Upper lobe of left lung (tissue), 6 donors: ENCODE measurements around the gene TBCK. TPM values are rescaled to one million over a fixed set of nuclear protein-coding genes. Genes with fewer than 3 reads are reported as not detected.

Source experiments
- ATAC-seq, 2 donors: fragments of 200-7000 bp; cut with Tn5 transposase; one replicate each; pipeline ENCODE4 v1.9.1; 2022; ENCODE audit warnings: mild to moderate bottlenecking in 2 of 2, moderate library complexity in 2 of 2; ENCODE audit not compliant: low FRiP score in 2 of 2
- DNase-seq, 2 donors: peaks; one replicate each; pipeline ENCODE4 v3.0.0-alpha.2; 2019 to 2020
- H3K27ac ChIP-seq, 4 donors: fragments of 200-600 bp; sonication (generic); one replicate each; pipeline ENCODE4 v1.5.1; 2016 to 2019
- H3K27me3 ChIP-seq, 4 donors: fragments of 200-600 bp; sonication (generic); one replicate each; pipeline ENCODE4 v1.5.1; 2017 to 2019
- H3K36me3 ChIP-seq, 4 donors: fragments of 200-600 bp; sonication (generic); one replicate each; pipeline ENCODE4 v1.5.1; 2016 to 2019
- H3K4me1 ChIP-seq, 4 donors: fragments of 200-600 bp; sonication (generic); one replicate each; pipeline ENCODE4 v1.5.1; 2018 to 2019
- H3K4me3 ChIP-seq, 4 donors: fragments of 200-600 bp; sonication (generic); one replicate each; pipeline ENCODE4 v1.5.1; 2017 to 2019; ENCODE audit warnings: mild to moderate bottlenecking in 2 of 4, moderate library complexity in 1 of 4
- H3K9me3 ChIP-seq, 4 donors: fragments of 200-600 bp; sonication (generic); one replicate each; pipeline ENCODE4 v1.5.1; 2018 to 2019
- EP300 ChIP-seq, 4 donors: sonication (generic); formaldehyde crosslinking; IDR thresholded peaks; one replicate each; pipeline ENCODE4 v1.5.1; 2017; ENCODE audit warnings: antibody characterized with exemption in 4 of 4, control low read depth in 2 of 4
- POLR2A ChIP-seq, 4 donors: fragments of 450-650 bp; IDR thresholded peaks; one replicate each; pipeline ENCODE4 v1.5.1; 2016 to 2017; ENCODE audit warnings: antibody characterized with exemption in 4 of 4, mild to moderate bottlenecking in 2 of 4
- POLR2AphosphoS5 ChIP-seq, 2 donors: sonication (generic); formaldehyde crosslinking; IDR thresholded peaks; one replicate each; pipeline ENCODE4 v1.5.1; 2017; ENCODE audit warnings: antibody characterized with exemption in 2 of 2
- WGBS, 2 donors: methylation state at CpG; one replicate each; pipeline ENCODE4 v1.1.5; 2017 to 2018; 5-methylcytosine and 5-hydroxymethylcytosine counted together
- total RNA-seq, 6 donors: library from RNA; depleted of rRNA in 4 of 6; stranded (reverse); fragments of >200 nt in 4 of 6; gene quantifications; one replicate each; pipeline versions ENCODE4 v1.1.0 to v1.2.1, GENCODE V29; 2016 to 2021
- TF ChIP-seq, protein P1 (sequence below), 6 experiments: fragments of 450-650 bp in 4 of 6; fragments of 200-600 bp in 2 of 6; sonication (generic) in 2 of 6; IDR thresholded peaks; one replicate each; pipeline ENCODE4 v1.5.1; 2016 to 2019; ENCODE audit warnings: antibody characterized with exemption in 6 of 6
- donor health status: DM: no; HTN: no; CAD: no; lungs with moderate emphysema.
- donor health status: DM: no; HTN: yes; CAD: no; lungs with severe emphysema.

Gene TBCK
- total RNA-seq, 6 donors from 2014 or later: 24.8 to 54.5 (median 32.3) TPM

DNA sequence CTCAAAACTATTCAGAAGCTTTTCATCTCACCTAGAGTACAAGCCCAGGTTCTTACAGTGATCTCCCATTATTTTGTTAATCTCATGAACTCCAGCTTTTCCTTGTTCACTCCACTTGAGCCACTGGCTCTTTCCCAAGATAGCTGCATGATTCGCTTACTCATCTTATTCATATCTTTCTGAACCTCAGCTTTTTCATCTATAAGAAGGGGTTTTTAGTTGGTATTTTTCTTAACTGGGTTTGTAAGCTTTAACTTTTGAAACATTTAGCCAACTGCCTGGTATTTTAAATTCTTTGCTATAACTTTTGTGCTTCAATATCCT lies 28.6 kb upstream of the TBCK start:
- TF ChIP-seq, protein P1, sequence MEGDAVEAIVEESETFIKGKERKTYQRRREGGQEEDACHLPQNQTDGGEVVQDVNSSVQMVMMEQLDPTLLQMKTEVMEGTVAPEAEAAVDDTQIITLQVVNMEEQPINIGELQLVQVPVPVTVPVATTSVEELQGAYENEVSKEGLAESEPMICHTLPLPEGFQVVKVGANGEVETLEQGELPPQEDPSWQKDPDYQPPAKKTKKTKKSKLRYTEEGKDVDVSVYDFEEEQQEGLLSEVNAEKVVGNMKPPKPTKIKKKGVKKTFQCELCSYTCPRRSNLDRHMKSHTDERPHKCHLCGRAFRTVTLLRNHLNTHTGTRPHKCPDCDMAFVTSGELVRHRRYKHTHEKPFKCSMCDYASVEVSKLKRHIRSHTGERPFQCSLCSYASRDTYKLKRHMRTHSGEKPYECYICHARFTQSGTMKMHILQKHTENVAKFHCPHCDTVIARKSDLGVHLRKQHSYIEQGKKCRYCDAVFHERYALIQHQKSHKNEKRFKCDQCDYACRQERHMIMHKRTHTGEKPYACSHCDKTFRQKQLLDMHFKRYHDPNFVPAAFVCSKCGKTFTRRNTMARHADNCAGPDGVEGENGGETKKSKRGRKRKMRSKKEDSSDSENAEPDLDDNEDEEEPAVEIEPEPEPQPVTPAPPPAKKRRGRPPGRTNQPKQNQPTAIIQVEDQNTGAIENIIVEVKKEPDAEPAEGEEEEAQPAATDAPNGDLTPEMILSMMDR (IDR thresholded peaks at IDR 0.05): no peak
- no peak for TF ChIP-seq POLR2A (IDR thresholded peaks at IDR 0.05)
- TF ChIP-seq POLR2AphosphoS5 (IDR thresholded peaks at IDR 0.05): no peak
- no peak for TF ChIP-seq EP300 (IDR thresholded peaks at IDR 0.05)
- DNase-seq (no peak), ATAC-seq (no peak)
- Histone ChIP-seq H3K4me1 (no peaks in the 10 kb centered on the region), H3K9me3 (no peaks in the 10 kb centered on the region), H3K4me3 (no peak overlapping the region), H3K36me3 (peaks cover 0 to 41% (median 5%) of the 10 kb centered on the region in 4 donors), H3K27me3 (no peaks in the 10 kb centered on the region), H3K27ac (no peak overlapping the region)
- WGBS, 2 donors: 65% methylated on average over 1 of the region's 1 CpG

DNA sequence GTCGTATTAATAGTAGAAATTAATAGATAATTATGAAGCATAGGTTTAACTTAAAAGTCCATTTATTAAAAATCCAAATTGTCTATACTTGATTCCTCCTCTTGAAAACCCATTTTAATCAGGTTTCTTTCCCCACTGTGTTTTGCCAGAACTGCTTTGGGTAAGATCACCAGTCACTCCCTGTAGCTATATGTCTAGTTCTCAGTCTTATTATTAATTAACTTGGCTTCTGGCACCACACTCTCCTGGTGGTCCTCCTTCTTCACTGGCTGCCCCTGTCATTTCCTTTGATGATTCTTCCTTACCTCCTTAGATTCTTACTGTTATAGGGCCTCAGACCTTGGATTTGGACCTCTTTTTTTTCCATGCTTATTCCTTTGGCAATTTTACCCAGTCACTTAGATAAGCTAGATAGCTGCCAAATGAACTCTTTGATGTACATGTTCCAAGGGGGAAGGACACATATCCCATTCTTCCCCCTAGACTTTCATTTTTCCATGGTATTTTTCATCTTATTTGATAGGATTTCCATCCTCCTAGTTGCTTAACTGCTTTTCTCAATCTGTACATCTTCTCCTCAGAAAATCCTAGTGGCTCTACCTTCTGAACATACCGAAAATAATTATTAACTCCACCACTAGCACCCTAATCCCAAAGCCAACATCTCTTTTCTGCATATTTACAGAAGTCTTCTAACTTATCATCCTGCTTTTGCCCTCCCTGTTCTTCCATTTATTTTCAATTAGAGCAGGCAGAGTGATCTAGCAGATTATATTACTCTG lies 28.0 kb upstream of the TBCK start:
- TF ChIP-seq, protein P1 (IDR thresholded peaks at IDR 0.05): no peak
- TF ChIP-seq POLR2A (IDR thresholded peaks at IDR 0.05) (no peak), POLR2AphosphoS5 (IDR thresholded peaks at IDR 0.05) (no peak), EP300 (IDR thresholded peaks at IDR 0.05) (no peak)
- no peaks in the 10 kb centered on the region for H3K27me3 ChIP-seq
- 93 to 94% methylated on average over 2 of the region's 2 CpGs for WGBS, 2 donors
- peaks cover 0 to 40% (median 7%) of the 10 kb centered on the region in 4 donors for H3K36me3 ChIP-seq
- H3K4me1 ChIP-seq: no peaks in the 10 kb centered on the region
- no peak overlapping the region for H3K4me3 ChIP-seq
- H3K27ac ChIP-seq: no peak overlapping the region
- ATAC-seq: no peak
- DNase-seq: no peak
- H3K9me3 ChIP-seq: no peaks in the 10 kb centered on the region

- Histone ChIP-seq H3K4me1 (no peaks in the 10 kb centered on the region), H3K27ac (no peak overlapping the region), H3K4me3 (no peak overlapping the region), H3K27me3 (no peaks in the 10 kb centered on the region), H3K36me3 (peaks cover 4 to 44% (median 30%) of the 10 kb centered on the region in 4 donors), H3K9me3 (no peaks in the 10 kb centered on the region)
- DNase-seq (no peak), ATAC-seq (no peak)
- TF ChIP-seq POLR2AphosphoS5 (IDR thresholded peaks at IDR 0.05) (no peak), POLR2A (IDR thresholded peaks at IDR 0.05) (no peak), EP300 (IDR thresholded peaks at IDR 0.05) (no peak)
- TF ChIP-seq, protein P1 (IDR thresholded peaks at IDR 0.05): no peak
- 82 to 92% methylated on average over 1 of the region's 1 CpG for WGBS, 2 donors
Measured at GRCh38 chr4:106340774-106341173, 24.8 kb upstream of the TBCK start.

DNA sequence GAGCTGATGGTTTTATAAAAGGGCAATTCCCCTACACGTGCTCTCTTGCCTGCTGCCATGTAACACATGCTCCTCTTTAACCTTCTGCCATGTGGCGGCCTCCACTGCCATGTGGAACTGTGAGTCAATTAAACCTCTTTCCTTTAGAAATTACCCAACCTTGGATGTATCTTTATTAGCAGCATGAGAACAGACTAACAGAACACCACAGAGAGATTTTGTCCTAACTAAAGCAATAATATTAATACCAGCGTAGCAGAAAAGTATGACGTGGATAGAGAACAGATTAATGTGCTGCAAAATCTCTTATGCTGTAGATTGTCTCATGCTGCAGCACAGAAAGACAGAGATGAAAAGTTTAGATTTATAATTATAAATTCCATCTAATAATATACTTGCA lies 23.4 kb upstream of the TBCK start:
- Histone ChIP-seq H3K4me1 (no peaks in the 10 kb centered on the region), H3K27ac (no peak overlapping the region), H3K4me3 (no peak overlapping the region), H3K36me3 (peaks cover 4 to 52% (median 30%) of the 10 kb centered on the region in 4 donors), H3K27me3 (no peaks in the 10 kb centered on the region), H3K9me3 (no peaks in the 10 kb centered on the region)
- ATAC-seq: no peak
- no peak for DNase-seq
- TF ChIP-seq EP300 (IDR thresholded peaks at IDR 0.05) (no peak), POLR2A (IDR thresholded peaks at IDR 0.05) (no peak), POLR2AphosphoS5 (IDR thresholded peaks at IDR 0.05) (no peak)
- TF ChIP-seq, protein P1 (IDR thresholded peaks at IDR 0.05): no peak
- 96 to 97% methylated on average over 4 of the region's 4 CpGs for WGBS, 2 donors

- TF ChIP-seq POLR2AphosphoS5 (IDR thresholded peaks at IDR 0.05) (no peak), POLR2A (IDR thresholded peaks at IDR 0.05) (no peak), EP300 (IDR thresholded peaks at IDR 0.05) (no peak)
- TF ChIP-seq, protein P1 (IDR thresholded peaks at IDR 0.05): no peak
- DNase-seq (no peak), ATAC-seq (no peak)
- WGBS, 2 donors: 98 to 100% methylated on average over 1 to 3 of the region's 3 CpGs
- H3K27ac ChIP-seq: no peak overlapping the region
- H3K9me3 ChIP-seq: no peaks in the 10 kb centered on the region
- H3K36me3 ChIP-seq: peaks cover 4 to 60% (median 32%) of the 10 kb centered on the region in 4 donors
- H3K27me3 ChIP-seq: no peaks in the 10 kb centered on the region
- H3K4me3 ChIP-seq: no peak overlapping the region
- H3K4me1 ChIP-seq: no peaks in the 10 kb centered on the region
Measured at GRCh38 chr4:106338671-106339070, 22.7 kb upstream of the TBCK start.
